AG04450 (cell line): ENCODE data around the gene PSMA7. TPM values are rescaled to one million over a fixed set of nuclear protein-coding genes. Genes with fewer than 3 reads are reported as not detected.
A peak's percentile ranks its signal among the peaks of the same experiment; 100 is the strongest.

Experiments
- CTCF ChIA-PET: fragments of 300-600, 350-600 bp; formaldehyde crosslinking; extraction: SDS; loops from one replicate; lab custom pipeline; 2022; ENCODE audit warnings: antibody characterized with exemption, inconsistent platforms; lab: Charles Lee
- POLR2A ChIA-PET: fragments of 350-600 bp; formaldehyde crosslinking; extraction: SDS; loops from one replicate; lab custom pipeline; 2021; ENCODE audit warnings: antibody characterized with exemption, inconsistent platforms; lab: Yijun Ruan, JAX
- DNase-seq: peaks from one replicate; pipeline ENCODE4 v3.0.0-alpha.2; 2011; ENCODE audit warnings: low read depth, low spot score
- H3K27ac ChIP-seq: one replicate; pipeline ENCODE4 v1.5.1; 2012; ENCODE audit warnings: low read depth, low read length, control low read depth
- H3K27me3 ChIP-seq: one replicate; pipeline ENCODE4 v1.6.0; 2012; ENCODE audit warnings: low read length; ENCODE audit not compliant: control insufficient read depth, insufficient read depth
- H3K4me3 ChIP-seq: 2 replicates; pipeline ENCODE4 v1.5.1; 2011; ENCODE audit warnings: mild to moderate bottlenecking, low read depth, low read length, control low read depth
- H3K9me3 ChIP-seq: 2 replicates; pipeline ENCODE4 v1.5.1; 2012; ENCODE audit warnings: low read length; ENCODE audit not compliant: control insufficient read depth, insufficient read depth
- CTCF ChIP-seq: IDR thresholded peaks from 2 replicates; pipeline ENCODE4 v1.5.1; 2011; ENCODE audit warnings: low read depth, low read length, control low read depth, inconsistent platforms
- polyA plus RNA-seq: library from polyadenylated mRNA; depleted of rRNA; stranded (reverse); fragments of >200 nt; gene quantifications from 2 replicates; pipeline ENCODE4 v1.2.3, GENCODE V29; 2011

Gene PSMA7
- polyA plus RNA-seq, 1 experiment, result 368 TPM

DNA sequence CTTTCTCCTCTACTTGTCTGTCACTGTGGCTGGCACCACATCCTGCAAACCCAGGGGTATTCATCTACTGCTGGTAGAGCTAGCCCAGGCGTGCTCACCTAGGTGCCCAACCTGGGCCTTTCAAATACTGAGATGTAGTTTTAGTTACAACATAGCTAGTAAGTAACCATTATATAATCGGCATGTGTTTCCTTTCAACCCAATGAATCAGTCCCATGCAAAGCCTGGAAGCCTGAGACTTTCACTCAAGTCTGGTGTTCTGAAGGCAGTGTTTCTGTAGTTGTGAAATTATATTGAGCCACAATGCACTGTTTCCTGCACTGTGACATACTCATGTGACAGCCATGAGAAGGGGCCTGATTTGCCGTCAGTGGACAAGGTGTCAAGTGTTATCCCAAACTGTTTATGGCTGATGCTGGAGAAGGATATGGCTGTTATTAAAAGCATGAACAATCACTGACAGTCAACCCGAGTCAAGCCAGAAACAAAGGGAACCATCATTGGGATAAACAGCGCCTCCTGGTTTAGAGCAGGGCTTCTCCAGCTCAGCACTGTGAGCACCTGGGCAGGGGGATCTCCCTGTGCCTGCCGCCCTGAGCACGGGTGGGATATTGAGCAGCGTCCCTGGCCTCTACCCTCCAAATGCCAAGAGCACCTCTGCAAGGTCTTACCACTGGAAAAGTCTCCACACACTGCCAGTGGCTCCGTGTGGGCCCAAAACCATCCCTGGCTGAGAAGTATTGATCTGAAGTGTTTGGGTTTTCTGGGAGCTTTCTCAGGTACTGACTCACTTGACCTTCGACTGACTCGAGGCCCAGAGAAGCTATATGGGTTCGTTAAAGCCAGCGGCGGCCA, 1.6 kb downstream of the PSMA7 start:
- Histone ChIP-seq H3K9me3 (no peaks in the 10 kb centered on the region), H3K4me3 (peak overlapping the region; percentile 69), H3K27me3 (no peaks in the 10 kb centered on the region), H3K27ac (no peak overlapping the region)
- peak; percentile 50 for TF ChIP-seq CTCF
- no peak for DNase-seq
- ChIA-PET POLR2A (interaction anchor here (1.4 to 1.9 kb wide), 2 partner anchors 20 to 131 kb away, joined by 4 to 8 read pairs; partner anchors contain the start of gene LSM14B), CTCF (interaction anchor here (1.8 kb wide), 1 partner anchor 131 kb away, joined by 18 read pairs; no protein-coding TSS in a partner anchor)

GRCh38 chr20:62141043-62141396, 2.2 kb downstream of the PSMA7 start:
- Histone ChIP-seq H3K9me3 (no peaks in the 10 kb centered on the region), H3K4me3 (peak overlapping the region; percentile 69), H3K27me3 (no peaks in the 10 kb centered on the region), H3K27ac (no peak overlapping the region)
- DNase-seq, result no peak
- CTCF ChIA-PET, result interaction anchor here (1.8 kb wide), 1 partner anchor 130 kb away, joined by 18 read pairs; no protein-coding TSS in a partner anchor
- POLR2A ChIA-PET, result no interaction called here
- no peak for TF ChIP-seq CTCF

DNA sequence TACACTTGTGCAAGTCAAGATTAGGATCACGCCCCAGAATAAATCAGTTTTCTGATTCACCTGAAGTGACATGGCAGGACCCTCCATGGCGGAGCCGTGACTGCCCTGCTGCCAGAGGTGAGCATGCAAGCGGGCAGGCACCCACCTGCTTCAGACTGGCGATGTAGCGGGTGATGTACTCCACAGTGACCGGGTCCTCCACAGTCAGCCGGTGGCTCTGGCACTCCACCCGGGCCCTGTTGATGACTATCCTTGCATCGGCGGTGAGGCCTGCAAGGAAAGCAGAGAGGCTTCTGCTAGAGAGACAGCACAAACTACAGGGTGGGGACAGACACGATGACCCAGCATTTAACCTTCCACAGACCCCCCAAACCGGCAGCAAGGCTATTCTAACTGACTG, 3.6 kb downstream of the PSMA7 start:
- H3K27ac ChIP-seq, result no peak overlapping the region
- DNase-seq, result no peak
- no peak overlapping the region for H3K4me3 ChIP-seq
- POLR2A ChIA-PET, result no interaction called here
- no peaks in the 10 kb centered on the region for H3K27me3 ChIP-seq
- CTCF ChIA-PET, result interaction anchor here (5.4 kb wide), 1 partner anchor 129 kb away, joined by 55 read pairs; no protein-coding TSS in a partner anchor
- no peak for TF ChIP-seq CTCF
- H3K9me3 ChIP-seq, result no peaks in the 10 kb centered on the region

DNA sequence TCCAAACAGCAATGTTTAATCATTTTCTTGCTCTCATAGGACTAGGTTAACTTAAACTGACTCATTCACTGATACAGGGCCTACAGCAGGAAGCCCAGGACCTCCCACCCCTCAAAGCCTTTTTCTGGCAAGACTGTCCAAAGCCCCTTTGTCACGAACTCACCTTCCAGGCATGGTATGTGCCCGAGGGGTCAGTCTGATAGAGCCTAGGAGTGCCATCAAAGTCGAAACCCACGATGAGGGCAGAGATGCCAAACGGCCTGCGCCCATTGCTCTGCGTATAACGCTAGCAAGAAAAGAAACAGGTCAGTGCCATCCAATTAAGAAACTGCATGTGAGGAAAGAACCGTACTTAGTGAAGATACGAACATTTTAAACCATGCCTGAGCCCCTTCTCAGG, 4.3 kb downstream of the PSMA7 start:
- ChIA-PET CTCF (interaction anchor here (0.7 to 5.4 kb wide), 2 partner anchors 26 to 128 kb away, joined by 15 to 55 read pairs; no protein-coding TSS in a partner anchor), POLR2A (interaction anchor here (0.5 kb wide), 1 partner anchor 17 kb away, joined by 3 read pairs; the partner anchor contains the start of gene LSM14B)
- Histone ChIP-seq H3K4me3 (no peak overlapping the region), H3K9me3 (no peaks in the 10 kb centered on the region), H3K27ac (no peak overlapping the region), H3K27me3 (no peaks in the 10 kb centered on the region)
- TF ChIP-seq CTCF, result no peak
- DNase-seq, result no peak

DNA sequence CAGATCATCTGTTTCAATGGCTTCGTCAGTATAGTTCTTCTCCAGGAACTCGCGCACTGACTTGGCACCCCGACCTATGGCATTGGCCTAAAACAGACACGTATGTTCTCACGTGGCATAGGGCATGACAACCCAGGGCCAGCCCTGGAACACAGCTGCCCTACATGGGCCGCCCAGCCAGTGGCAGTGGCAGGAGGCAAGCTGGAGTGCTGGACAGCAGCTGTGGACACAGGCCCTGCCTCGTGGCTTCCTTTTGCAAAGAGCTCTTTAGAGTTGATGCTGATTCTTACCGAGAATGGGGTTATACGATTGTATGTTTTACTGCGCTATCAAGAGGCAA, 5.0 kb downstream of the PSMA7 start:
- H3K27ac ChIP-seq, result no peak overlapping the region
- DNase-seq, result no peak
- ChIA-PET POLR2A (interaction anchor here (0.5 to 0.7 kb wide), 2 partner anchors 12 to 16 kb away, joined by 3 to 5 read pairs; partner anchors contain the start of gene LSM14B), CTCF (interaction anchor here (0.6 to 5.4 kb wide), 4 partner anchors 27 to 127 kb away, joined by 3 to 55 read pairs (median 9); no protein-coding TSS in a partner anchor)
- no peaks in the 10 kb centered on the region for H3K27me3 ChIP-seq
- TF ChIP-seq CTCF, result no peak
- no peak overlapping the region for H3K4me3 ChIP-seq
- H3K9me3 ChIP-seq, result no peaks in the 10 kb centered on the region
